Measurements from ENCODE around the gene IGIP.

IGIP gene

GRCh38 chr5:140125637-140126036 lies at the start of gene IGIP:
Gene IGIP (plus strand): TSS chr5:140125937. CDS start chr5:140128477, 2,540 bp downstream.
- no peak for FAIRE-seq

- FAIRE-seq, result peak; percentile 70
Observed at GRCh38 chr5:140076142-140076541, 49.6 kb upstream of the IGIP start.

- no peak for FAIRE-seq
Observed at GRCh38 chr5:140076788-140077187, 48.9 kb upstream of the IGIP start.

GRCh38 chr5:140083120-140083519 lies 42.6 kb upstream of the IGIP start:
- FAIRE-seq, result no peak

GRCh38 chr5:140083650-140084049 lies 42.1 kb upstream of the IGIP start:
- FAIRE-seq, result peak; percentile 49

- no peak for FAIRE-seq
Observed at GRCh38 chr5:140084541-140084940, 41.2 kb upstream of the IGIP start.

GRCh38 chr5:140090251-140090650 lies 35.5 kb upstream of the IGIP start:
- FAIRE-seq, result no peak

- no peak for FAIRE-seq
Observed at GRCh38 chr5:140093179-140093578, 32.6 kb upstream of the IGIP start.

- no peak for FAIRE-seq
Observed at GRCh38 chr5:140093866-140094265, 31.9 kb upstream of the IGIP start.

GRCh38 chr5:140094889-140095288 lies 30.8 kb upstream of the IGIP start:
- no peak for FAIRE-seq

- no peak for FAIRE-seq
Observed at GRCh38 chr5:140101179-140101578, 24.6 kb upstream of the IGIP start.

- no peak for FAIRE-seq
Observed at GRCh38 chr5:140103154-140103553, 22.6 kb upstream of the IGIP start.

GRCh38 chr5:140104100-140104499 lies 21.6 kb upstream of the IGIP start:
- FAIRE-seq, result no peak

GRCh38 chr5:140106101-140106500 lies 19.6 kb upstream of the IGIP start:
- peak; percentile 91 for FAIRE-seq

- no peak for FAIRE-seq
Observed at GRCh38 chr5:140106805-140107311, 18.9 kb upstream of the IGIP start.

- no peak for FAIRE-seq
Observed at GRCh38 chr5:140107312-140108092, 18.2 kb upstream of the IGIP start.

GRCh38 chr5:140108093-140109017 lies 17.4 kb upstream of the IGIP start:
- no peak for FAIRE-seq

- peak; percentile 9 for FAIRE-seq
Observed at GRCh38 chr5:140109018-140109758, 16.5 kb upstream of the IGIP start.

GRCh38 chr5:140109759-140110645 lies 15.7 kb upstream of the IGIP start:
- peak; percentile 73 for FAIRE-seq

- FAIRE-seq, result no peak
Observed at GRCh38 chr5:140110646-140110957, 15.1 kb upstream of the IGIP start.

GRCh38 chr5:140111011-140111858 lies 14.5 kb upstream of the IGIP start:
- no peak for FAIRE-seq

Data from islet of Langerhans (tissue), 1 donor.